D341Med (cell line): ENCODE measurements around the gene MRPL48.
"Not testable (repeated sequence)": the region's sequence is repeated elsewhere in the genome, so short reads cannot be mapped to it uniquely, and the experiment has no call there.

ENCODE experiments used
- DNase-seq: peaks from one replicate; pipeline ENCODE4 v3.0.0; 2012; ENCODE audit warnings: low spot score

The MRPL48 gene

DNA sequence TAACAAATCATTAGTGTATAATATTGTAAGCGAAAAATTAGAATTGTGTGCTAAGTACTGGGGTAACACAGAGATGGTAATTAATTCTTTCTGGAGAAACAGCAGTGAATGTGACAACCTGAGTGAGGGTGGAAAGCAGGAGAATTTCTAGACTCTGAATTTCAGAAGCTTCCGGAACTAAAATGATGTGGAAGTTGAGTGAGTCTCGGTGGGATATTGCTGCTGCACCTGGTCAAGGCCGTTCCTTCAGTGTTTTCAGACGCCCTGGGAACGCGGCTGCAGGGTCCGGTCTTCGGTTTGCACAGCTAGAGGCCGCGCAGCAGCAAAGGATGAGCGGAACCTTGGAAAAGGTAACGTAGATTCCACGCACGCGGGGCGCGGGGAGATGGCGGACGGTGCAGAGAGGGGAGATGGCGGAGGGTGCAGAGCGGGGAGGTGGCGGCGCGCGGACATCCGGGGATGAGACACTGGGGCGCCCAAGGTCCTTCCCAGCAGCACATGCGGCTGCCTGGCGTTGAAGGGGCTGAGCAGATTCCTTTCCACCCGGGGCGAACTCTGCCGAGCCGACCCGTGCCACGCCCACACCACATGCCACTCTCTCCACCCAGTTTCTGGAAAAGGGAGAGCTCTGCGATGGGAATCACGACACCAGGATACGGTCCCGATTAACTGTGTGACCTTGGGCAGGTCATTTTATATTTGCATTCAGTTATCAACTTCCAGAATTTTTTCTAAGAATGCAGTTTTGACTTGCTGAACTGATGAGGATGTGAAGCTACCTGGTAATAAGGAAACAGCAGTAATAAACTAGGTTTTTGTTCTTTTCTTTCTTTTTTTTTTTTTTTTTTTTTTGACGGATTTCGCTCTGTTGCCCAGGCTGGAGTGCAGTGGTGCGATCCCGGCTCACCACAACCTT is at the start of gene MRPL48:
Gene MRPL48, plus strand, starts transcription at position 232 of the 916 bp plus-strand sequence. Its CDS starts 98 bp downstream, at position 330.
- DNase-seq, result peak; percentile 97

DNA sequence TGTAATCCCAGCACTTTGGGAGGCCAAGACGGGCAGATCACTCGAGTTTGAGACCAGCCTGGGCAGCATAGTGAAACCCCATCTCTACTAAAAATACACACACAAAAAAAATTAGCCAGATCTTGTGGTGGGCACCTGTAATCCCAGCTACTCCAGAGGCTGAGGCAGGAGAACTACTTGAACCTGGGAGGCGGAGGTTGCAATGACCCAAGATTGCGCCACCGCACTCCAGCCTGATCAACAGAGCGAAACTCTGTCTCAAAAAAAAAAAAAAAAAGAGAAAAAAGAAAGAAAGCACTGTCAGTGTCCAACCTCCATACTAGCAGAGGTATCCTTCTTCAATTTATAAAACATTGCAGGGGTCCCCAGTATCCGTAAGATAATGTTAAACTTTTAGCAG is 44.6 kb upstream of the MRPL48 start:
- no peak for DNase-seq

DNA sequence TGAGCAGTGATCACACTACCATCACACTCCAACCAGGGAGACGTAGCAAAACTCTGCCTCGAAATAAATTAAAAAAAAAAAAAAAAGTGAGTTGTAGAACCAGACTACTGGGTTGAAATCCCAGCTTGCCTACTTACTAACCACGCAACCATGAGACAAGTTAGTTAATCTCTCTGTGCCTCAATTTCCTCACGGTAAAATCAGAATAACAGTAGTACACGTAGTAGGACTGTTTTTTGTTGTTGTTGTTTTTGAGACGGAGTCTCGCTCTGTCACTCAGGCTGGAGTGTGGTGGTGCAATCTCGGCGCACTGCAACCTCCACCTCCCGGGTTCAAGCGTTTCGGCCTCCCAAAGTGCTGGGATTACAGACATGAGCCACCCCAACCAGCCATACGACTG is 41.0 kb upstream of the MRPL48 start:
- DNase-seq, result no peak

DNA sequence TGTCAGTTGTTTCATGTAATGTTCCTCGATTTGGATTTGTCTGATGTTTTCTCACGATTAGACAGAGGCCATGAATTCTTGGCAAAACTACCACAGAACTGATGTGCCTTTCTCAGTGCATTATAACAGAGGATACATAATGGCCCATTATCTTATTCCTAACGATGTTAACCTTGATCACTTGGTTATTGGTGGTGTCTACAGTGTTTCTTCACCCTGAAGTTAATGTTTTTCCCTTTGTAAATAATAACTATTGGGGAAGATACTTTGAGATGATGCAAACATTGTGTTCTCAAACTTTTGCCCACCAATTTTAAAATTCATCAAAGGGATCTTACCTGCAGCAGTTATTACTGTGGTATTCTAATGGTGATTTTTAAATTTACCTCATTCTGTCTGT is 39.9 kb upstream of the MRPL48 start:
- DNase-seq, result no peak

DNA sequence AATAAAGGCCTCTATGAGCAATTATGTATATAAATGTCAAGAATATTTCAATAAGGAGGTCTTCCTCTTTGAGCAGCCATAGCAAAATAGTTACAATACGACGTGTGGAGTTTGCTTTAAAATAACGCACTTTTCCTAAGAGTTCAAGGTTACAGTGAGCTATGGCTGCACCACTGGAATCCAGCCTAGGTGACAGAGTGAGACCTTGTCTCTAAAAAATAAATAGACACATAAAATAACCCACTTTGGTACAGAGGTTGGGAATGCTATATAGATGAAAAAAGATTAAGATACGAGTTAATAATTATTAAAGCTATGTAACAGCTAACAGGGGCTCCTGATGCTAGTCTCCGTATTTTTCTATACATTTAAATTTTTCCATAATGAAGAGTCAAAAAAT is 39.4 kb upstream of the MRPL48 start:
- no peak for DNase-seq

DNA sequence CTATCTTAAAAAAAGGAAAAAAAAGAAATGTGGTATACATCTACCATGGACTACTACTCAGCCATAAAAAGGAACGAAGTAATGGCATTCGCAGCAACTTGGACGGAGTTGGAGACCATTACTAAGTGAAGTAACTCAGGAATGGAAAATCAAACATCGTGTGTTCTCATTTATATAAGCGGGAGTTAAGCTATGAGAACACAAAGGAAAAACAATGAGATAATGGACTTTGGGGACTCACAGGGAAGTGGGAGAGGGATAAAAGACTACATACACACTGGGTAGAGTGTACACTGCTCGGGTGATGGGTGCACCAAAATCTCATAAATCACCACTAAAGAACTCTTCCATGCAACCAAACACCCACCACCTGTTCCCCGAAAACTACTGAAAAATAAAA is 38.6 kb upstream of the MRPL48 start:
- no peak for DNase-seq

DNA sequence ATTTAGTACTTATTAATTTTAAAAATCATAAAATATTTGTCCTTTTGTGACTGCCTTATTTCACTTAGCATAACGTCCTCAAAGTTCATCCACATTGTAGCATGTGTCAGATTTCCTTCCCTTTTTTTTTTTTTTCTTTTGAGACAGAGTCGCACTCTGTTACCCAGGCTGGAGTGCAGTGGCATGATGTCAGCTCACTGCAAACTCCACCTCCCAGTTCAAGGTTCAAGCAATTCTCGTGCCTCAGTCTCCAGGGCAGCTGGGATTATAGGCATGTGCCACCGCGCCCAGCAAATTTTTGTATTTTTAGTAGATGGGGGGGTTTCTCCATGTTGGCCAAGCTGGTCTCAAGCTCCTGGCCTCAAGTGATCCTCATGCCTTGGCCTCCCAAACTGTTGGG is 37.4 kb upstream of the MRPL48 start:
- DNase-seq, result no peak

DNA sequence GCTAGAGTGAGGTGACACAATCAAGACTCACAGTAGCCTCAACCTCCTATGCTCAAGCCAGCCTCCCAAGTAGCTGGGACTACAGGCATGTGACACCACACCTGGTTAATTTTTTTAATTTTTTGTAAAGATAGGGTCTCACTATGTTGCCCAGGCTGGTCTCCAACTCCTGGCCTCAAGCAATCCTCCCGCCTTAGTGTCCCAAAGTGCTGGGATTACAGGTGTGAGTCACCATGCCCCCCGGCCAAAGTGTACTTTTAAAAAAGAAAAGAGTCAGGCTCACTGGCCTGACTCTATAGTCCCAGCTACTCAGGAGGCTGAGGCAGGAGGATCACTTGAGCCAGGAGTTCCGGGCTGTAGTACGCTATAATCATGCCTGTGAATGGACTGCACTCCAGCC is 36.8 kb upstream of the MRPL48 start:
- not testable (repeated sequence) for DNase-seq

DNA sequence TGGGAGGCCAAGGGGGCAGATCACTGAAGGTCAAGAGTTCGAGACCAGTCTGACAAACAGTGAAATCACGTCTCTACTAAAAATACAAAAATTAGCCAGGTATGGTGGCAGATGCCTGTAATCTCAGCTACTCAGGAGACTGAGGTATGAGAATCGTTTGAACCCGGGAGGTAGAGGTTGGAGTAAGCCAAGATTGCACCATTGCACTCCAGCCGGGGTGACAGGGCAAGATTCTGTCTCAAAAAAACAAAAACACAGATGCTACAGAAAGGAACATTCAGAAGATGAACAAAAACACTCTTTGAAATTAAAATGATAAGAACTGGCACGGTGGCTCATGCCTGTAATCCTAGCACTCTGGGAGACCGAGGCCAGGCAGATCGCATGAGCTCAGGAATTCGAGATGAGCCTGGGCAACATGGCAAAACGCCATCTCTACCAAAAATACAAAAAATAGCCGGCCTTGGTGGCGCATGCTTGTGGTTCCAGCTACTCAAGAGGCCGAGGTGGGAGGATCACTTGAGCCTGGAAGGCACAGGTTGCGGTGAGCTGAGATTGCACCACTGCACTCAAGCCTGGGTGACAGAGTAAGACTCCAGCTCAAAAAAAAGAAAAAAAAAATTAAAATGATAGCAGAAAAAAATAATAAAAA is 35.3 kb upstream of the MRPL48 start:
- no peak for DNase-seq

DNA sequence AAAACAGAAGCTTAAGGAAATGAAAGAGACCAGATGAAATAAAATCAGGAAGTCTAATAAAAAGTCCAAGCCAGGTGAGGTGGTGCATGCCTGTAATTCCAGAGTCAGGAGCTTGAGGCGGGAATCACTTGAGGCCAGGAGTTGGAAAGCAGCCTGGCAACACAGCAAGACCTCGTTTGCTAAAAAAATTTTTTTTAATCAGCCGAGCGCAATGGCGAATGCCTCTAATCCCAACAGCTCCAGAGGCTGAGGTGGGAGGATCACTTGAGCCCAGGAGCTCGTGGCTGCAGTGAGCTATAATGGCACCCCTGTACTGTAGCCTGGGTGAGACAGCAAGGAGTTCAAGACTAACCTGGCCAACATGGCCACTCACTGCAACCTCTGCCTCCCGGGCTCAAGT is 34.8 kb upstream of the MRPL48 start:
- no peak for DNase-seq

DNA sequence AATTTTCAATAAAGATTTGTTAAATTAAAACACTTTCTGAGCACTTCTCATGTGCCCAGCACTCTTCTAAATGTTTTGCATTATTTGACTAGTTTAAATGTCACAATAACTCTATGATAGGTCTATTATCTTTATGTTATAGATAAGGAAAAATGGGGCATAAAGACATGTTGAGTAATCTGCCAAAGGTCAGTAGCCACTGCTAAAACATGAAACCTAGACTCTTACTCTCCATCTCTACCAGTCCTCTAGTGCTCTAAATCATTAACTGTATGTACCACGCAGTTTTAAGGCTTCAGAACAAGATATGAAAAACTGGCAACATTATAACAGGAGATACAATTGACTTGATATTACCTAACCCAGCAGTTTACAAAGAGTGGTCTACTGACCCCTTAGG is 33.7 kb upstream of the MRPL48 start:
- no peak for DNase-seq

DNA sequence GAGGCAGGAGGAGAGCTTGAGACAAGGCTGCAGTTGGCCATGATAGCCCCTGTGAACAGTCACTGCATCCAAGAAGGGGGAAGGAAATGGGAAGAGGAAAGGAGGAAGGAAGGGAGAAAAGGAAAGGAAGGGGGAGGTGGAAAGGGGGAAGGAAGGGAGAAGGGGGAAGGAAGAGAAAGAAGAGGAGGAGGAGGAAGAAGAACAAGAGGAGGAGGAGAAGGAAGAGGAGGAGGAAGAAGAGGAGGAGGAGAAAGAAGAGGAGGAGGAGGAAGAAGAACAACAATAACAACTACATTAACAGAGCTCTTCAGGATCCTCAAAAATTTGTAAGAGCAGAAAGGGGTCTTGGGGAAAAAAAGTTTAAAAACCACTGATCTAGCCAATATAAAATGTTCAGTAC is 32.0 kb upstream of the MRPL48 start:
- DNase-seq, result no peak

DNA sequence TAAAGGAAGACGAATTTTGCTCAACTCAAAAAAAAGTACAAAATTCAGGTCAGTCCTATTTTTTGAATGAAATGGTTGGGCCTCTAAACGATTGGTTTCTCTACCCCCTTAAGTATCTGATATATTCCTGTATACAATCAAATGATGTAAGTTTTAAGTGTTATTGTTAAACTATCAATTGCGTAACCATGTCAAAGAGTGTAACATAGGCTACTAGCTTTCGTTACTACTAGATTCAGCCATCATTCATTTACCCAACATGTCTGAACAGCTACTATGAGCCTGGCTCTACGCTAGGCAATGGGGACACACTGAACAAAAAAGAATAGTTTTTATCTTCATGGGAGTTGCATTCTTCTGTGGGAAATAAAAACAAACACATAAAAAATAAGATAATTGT is 30.1 kb upstream of the MRPL48 start:
- DNase-seq, result no peak

DNA sequence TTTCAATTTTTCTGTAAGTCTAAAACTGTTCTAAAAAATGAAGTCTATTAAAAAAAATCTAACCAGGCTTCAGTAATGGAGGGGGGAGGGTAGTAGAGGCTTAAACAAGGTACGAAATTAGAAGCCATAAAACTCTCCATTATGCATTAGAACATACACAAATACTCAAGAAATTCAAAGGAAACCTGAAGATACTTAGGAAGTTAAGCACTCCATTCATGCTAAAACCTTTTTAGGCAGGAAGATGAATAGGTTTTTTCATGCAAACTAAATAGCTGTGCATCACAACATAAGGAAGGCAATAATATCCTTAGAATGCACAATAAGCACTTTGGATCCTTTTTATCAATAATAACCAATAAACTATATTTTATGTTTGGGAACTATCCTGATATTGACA is 29.2 kb upstream of the MRPL48 start:
- no peak for DNase-seq

DNA sequence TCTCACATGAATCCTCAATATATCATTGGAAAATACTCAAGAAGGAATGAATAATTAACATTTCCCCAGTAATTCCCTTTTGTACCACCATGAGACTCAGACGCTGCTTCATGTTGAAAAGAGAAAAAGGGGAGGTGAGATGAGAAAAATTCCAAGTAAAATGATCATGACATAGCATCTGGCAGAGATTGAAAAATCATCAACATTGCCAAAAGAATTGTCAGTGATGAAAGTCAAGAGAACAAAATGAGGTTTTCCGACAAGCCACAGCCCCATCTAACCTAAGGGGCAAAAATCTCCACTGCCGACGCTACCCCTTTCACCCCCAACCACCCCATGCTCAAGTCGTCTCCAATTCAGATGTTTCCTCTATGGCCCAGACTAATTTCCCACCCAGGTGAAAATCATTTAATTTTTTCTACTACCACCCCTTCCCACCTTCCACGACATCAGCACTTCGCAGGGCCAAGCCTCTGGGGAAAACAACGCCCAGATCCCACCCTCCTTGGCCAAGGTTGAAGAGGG is 28.0 kb upstream of the MRPL48 start:
- no peak for DNase-seq

DNA sequence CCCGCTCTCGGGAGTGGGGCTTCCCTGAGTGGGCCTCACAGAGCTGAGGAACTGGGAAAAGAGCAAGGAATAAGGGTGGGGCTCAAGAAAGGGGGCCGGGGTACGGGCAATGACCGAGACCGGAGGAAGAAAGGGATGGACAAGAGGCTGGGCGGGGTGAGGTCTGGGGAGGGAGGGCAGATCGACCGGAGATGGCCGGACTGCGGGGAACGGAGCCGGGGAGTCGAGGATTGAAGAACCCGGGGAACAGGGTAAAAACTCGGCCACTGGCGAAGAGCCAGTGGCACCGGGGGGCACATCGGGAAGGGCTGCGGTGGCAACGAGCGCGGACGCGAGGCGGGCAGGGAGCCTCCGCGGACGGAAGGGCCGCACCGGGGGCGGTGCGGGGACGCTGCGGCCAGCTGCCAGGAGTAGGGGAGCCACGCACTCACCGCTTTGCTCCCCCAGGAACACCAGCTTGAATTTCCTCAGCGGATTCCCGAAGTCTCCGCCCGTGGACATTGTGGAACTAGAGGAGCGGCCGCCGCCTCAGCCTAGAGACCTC is 27.5 kb upstream of the MRPL48 start:
- DNase-seq, result peak; percentile 64

DNA sequence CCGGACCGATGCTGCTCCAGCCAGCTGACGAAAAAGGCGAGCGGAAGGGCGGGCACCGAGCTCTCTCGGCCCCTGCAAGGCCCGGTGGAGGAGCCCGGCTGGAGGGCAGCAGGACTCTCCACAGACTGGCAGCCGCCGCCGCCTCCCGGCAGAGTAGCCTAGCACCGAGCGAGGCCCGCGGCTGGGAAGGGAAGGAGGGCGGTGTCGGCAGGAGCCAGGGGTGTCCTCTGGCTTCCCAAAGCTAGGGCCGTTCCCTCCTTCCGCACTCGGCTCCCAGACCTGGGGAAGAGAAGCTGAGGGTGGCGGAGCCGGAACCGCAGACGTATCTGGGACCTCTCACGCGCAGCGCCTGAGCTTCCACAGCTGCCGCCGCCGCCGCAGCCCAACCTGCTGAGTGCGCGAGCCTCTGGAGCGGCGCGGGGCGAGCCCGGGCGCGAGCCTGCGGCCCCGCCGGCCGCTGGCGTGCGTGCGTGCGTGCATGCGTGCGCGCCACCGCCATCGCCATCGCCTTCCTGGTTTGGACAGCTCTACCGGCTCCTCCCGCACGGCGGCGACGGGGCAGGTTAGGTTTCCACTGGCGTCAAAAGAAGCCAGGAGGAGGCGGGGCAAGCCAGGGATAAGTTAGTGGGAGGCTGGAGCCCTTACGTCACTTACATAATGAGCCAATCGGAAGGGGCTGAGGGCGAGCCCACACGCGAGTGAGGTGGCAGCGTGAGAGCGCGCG is 26.8 kb upstream of the MRPL48 start, which contains the start of gene RAB6A:
Gene RAB6A, minus strand, starts transcription at position 396 of the 724 bp plus-strand sequence. CDS start 439 bp downstream, outside the sequence.
- peak; percentile 95 for DNase-seq

DNA sequence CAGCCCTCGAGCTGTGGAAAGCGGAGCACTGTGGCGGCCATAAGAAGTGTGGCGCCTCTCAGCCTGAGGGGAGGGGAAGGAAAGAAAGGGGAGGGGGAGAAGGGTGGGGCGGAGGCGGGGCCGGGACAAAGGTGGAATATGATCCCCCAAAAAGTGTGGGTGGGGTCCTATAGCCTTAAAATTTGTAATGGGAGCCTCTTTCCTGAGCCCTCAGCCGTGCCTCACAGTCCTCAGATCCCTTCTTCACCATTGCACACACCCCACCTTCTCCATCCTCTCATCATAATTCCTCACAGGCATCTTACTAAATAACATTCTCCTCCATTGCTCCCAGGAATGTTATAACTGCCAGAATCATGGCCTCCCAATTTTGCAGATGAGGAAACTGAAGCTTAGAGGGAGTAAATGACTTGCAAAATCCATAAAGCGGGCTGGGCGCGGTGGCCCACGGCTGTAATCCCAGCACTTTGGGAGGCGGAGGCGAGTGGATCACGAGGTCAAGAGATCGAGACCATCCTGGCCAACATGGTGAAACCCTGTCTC is 26.2 kb upstream of the MRPL48 start:
- DNase-seq, result no peak

DNA sequence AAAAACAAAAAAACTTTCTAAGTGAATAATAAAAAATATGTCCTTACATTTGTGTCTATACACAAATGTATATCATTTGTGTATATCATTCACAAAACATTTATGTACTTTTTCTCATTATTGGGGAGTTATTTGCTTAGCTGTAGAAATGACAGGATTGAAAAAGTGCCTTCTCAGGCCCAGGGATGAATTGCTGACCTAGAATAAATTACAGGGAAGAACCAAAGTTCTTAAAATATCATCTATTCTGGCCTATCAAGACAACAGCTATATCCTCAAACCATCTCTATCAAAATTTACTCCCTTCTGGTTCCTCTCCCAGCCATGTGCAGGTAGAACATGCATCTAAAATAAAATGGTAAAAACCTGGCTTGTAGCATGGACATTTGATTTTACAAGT is 24.9 kb upstream of the MRPL48 start:
- no peak for DNase-seq

DNA sequence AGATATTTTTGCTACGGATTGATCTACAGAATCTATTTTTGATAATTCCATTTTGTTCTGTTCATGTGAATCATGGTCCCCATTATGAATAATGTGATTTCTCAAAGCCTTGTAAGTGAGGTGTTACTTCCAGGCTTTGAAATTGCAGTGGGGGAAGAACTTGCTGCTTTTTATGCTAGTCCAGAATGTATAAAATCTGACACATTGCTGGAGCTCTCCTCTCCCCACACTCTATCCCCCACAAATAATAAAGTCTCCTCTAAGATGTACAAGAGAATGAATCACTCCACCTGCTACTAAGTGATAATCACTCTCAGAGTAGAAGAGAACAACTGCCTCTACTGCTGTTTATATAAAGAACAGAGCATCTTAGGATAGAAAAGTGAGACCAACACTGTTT is 20.9 kb upstream of the MRPL48 start:
- DNase-seq, result no peak

DNA sequence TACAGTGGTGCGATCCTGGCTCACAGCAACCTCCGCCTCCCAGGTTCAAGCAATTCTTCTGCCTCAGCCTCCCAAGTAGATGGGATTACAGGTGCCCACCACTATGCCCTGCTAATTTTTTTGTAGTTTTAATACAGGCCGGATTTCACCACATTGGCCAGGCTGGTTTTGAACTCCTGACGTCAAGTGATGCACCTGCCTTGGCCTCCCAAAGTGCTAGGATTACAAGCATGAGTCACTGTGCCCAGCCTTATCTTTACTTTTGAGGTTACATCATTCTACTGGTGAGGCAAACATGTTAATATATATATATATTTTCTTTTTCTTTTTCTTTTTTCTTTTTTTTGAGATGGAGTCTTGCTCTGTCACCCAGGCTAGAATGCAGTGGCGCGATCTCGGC is 16.9 kb upstream of the MRPL48 start:
- DNase-seq, result not testable (repeated sequence)
